EH (cell line): ENCODE data around the gene STRIP1.

Experiments used
- DNase-seq: peaks from one replicate; pipeline ENCODE4 v3.0.0-alpha.2; 2015; ENCODE audit warnings: low read depth

STRIP1 gene

GRCh38 chr1:110034451-110035235 lies at the start of gene STRIP1:
TSS of gene STRIP1 (plus strand) at chr1:110034624. CDS start at chr1:110034638, 14 bp downstream.
- DNase-seq = peak; percentile 98

GRCh38 chr1:109985247-109986053 lies 49.0 kb upstream of the STRIP1 start:
- no peak for DNase-seq

GRCh38 chr1:109986054-109986444 lies 48.4 kb upstream of the STRIP1 start:
- DNase-seq = no peak

GRCh38 chr1:109988349-109988914 lies 46.0 kb upstream of the STRIP1 start:
- no peak for DNase-seq

GRCh38 chr1:109989506-109990301 lies 44.7 kb upstream of the STRIP1 start:
- no peak for DNase-seq

- DNase-seq = no peak
Observed at GRCh38 chr1:109990302-109990653, 44.1 kb upstream of the STRIP1 start.

- no peak for DNase-seq
Observed at GRCh38 chr1:109991400-109991925, 43.0 kb upstream of the STRIP1 start.

GRCh38 chr1:109993885-109994284 lies 40.5 kb upstream of the STRIP1 start:
- DNase-seq = no peak

- DNase-seq = no peak
Observed at GRCh38 chr1:109994654-109995053, 39.8 kb upstream of the STRIP1 start.

- DNase-seq = no peak
Observed at GRCh38 chr1:109995536-109995935, 38.9 kb upstream of the STRIP1 start.

- peak; percentile 86 for DNase-seq
Observed at GRCh38 chr1:109996476-109996875, 37.9 kb upstream of the STRIP1 start.

- DNase-seq = no peak
Observed at GRCh38 chr1:109997204-109997866, 37.1 kb upstream of the STRIP1 start.

- DNase-seq = no peak
Observed at GRCh38 chr1:109997867-109998229, 36.6 kb upstream of the STRIP1 start.

- peak; percentile 63 for DNase-seq
Observed at GRCh38 chr1:110002695-110003094, 31.7 kb upstream of the STRIP1 start.

- DNase-seq = peak; percentile 98
Observed at GRCh38 chr1:110003747-110004428, 30.5 kb upstream of the STRIP1 start.

- DNase-seq = no peak
Observed at GRCh38 chr1:110004583-110004982, 29.8 kb upstream of the STRIP1 start.

- peak; percentile 82 for DNase-seq
Observed at GRCh38 chr1:110005971-110006370, 28.5 kb upstream of the STRIP1 start.

GRCh38 chr1:110006516-110006915 lies 27.9 kb upstream of the STRIP1 start:
- DNase-seq = no peak

- DNase-seq = no peak
Observed at GRCh38 chr1:110007046-110007830, 27.2 kb upstream of the STRIP1 start.

- no peak for DNase-seq
Observed at GRCh38 chr1:110008971-110009565, 25.4 kb upstream of the STRIP1 start.
